Activated T-helper 17 cell treated with anti-CD3 and anti-CD28 coated beads, Interleukin-2, amount 50 U/mL, for 72 hours (primary cell): ENCODE measurements around the gene PCDH9. TPM values are rescaled to one million over a fixed set of nuclear protein-coding genes. Genes with fewer than 3 reads are reported as not detected.

ENCODE experiments used
- ATAC-seq: fragments of 150-1000 bp; cut with Tn5 transposase; replicated peaks from 2 replicates; pipeline ENCODE4 v1.10.0; 2021; ENCODE audit warnings: mild to moderate bottlenecking, moderate library complexity
- H3K27ac Mint-ChIP-seq: one replicate; pipeline ENCODE4 v1.8.0; 2022; ENCODE audit warnings: mixed read lengths
- H3K27me3 Mint-ChIP-seq: one replicate; pipeline ENCODE4 v1.8.0; 2022; ENCODE audit warnings: mixed read lengths
- H3K36me3 Mint-ChIP-seq: one replicate; pipeline ENCODE4 v1.8.0; 2022; ENCODE audit warnings: low read depth, mild to moderate bottlenecking, mixed read lengths
- H3K4me1 Mint-ChIP-seq: one replicate; pipeline ENCODE4 v1.8.0; 2022; ENCODE audit warnings: mixed read lengths
- H3K4me3 Mint-ChIP-seq: one replicate; pipeline ENCODE4 v1.8.0; 2022; ENCODE audit warnings: mild to moderate bottlenecking, mixed read lengths
- H3K9me3 Mint-ChIP-seq: one replicate; pipeline ENCODE4 v1.8.0; 2022; ENCODE audit warnings: mixed read lengths
- total RNA-seq, 2 donors: library from RNA; stranded (reverse); gene quantifications; one replicate each; pipeline ENCODE4 v1.2.3, GENCODE V29; 2022

PCDH9 gene
- total RNA-seq, 2 donors from 2014 or later = 0.11 TPM

- H3K27ac Mint-ChIP-seq = no peak overlapping the region
- H3K9me3 Mint-ChIP-seq = no peaks in the 10 kb centered on the region
- H3K36me3 Mint-ChIP-seq = no peaks in the 10 kb centered on the region
- ATAC-seq = no peak
- H3K4me1 Mint-ChIP-seq = no peaks in the 10 kb centered on the region
- H3K27me3 Mint-ChIP-seq = no peaks in the 10 kb centered on the region
- H3K4me3 Mint-ChIP-seq = no peak overlapping the region
These were observed 19.9 kb downstream of the PCDH9 start for GRCh38 chr13:67210208-67210607.

GRCh38 chr13:67208552-67208951 is 21.6 kb downstream of the PCDH9 start:
- H3K4me1 Mint-ChIP-seq = no peaks in the 10 kb centered on the region
- no peaks in the 10 kb centered on the region for H3K36me3 Mint-ChIP-seq
- H3K4me3 Mint-ChIP-seq = no peak overlapping the region
- H3K27me3 Mint-ChIP-seq = no peaks in the 10 kb centered on the region
- no peaks in the 10 kb centered on the region for H3K9me3 Mint-ChIP-seq
- H3K27ac Mint-ChIP-seq = no peak overlapping the region
- no peak for ATAC-seq

- H3K27me3 Mint-ChIP-seq = no peaks in the 10 kb centered on the region
- H3K36me3 Mint-ChIP-seq = no peaks in the 10 kb centered on the region
- H3K27ac Mint-ChIP-seq = no peak overlapping the region
- H3K4me3 Mint-ChIP-seq = no peak overlapping the region
- no peak for ATAC-seq
- H3K9me3 Mint-ChIP-seq = no peaks in the 10 kb centered on the region
- no peaks in the 10 kb centered on the region for H3K4me1 Mint-ChIP-seq
These were observed 25.4 kb downstream of the PCDH9 start for GRCh38 chr13:67204764-67205163.

GRCh38 chr13:67200605-67201004 is 29.5 kb downstream of the PCDH9 start:
- Mint-ChIP-seq H3K9me3 (no peaks in the 10 kb centered on the region), H3K27me3 (no peaks in the 10 kb centered on the region), H3K36me3 (no peaks in the 10 kb centered on the region), H3K27ac (no peak overlapping the region), H3K4me3 (no peak overlapping the region), H3K4me1 (no peaks in the 10 kb centered on the region)
- ATAC-seq = no peak

GRCh38 chr13:67200183-67200582 is 30.0 kb downstream of the PCDH9 start:
- no peaks in the 10 kb centered on the region for H3K4me1 Mint-ChIP-seq
- no peak for ATAC-seq
- no peaks in the 10 kb centered on the region for H3K27me3 Mint-ChIP-seq
- no peaks in the 10 kb centered on the region for H3K36me3 Mint-ChIP-seq
- no peak overlapping the region for H3K27ac Mint-ChIP-seq
- no peak overlapping the region for H3K4me3 Mint-ChIP-seq
- no peaks in the 10 kb centered on the region for H3K9me3 Mint-ChIP-seq

- Mint-ChIP-seq H3K36me3 (no peaks in the 10 kb centered on the region), H3K27me3 (no peaks in the 10 kb centered on the region), H3K4me3 (no peak overlapping the region), H3K27ac (no peak overlapping the region), H3K4me1 (no peaks in the 10 kb centered on the region), H3K9me3 (no peaks in the 10 kb centered on the region)
- no peak for ATAC-seq
These were observed 32.4 kb downstream of the PCDH9 start for GRCh38 chr13:67197704-67198103.

- H3K4me3 Mint-ChIP-seq = no peak overlapping the region
- H3K36me3 Mint-ChIP-seq = no peaks in the 10 kb centered on the region
- H3K4me1 Mint-ChIP-seq = no peaks in the 10 kb centered on the region
- ATAC-seq = no peak
- no peaks in the 10 kb centered on the region for H3K9me3 Mint-ChIP-seq
- peaks cover 4% of the 10 kb centered on the region for H3K27me3 Mint-ChIP-seq
- H3K27ac Mint-ChIP-seq = no peak overlapping the region
These were observed 36.2 kb downstream of the PCDH9 start for GRCh38 chr13:67193979-67194378.

GRCh38 chr13:67192751-67193150 is 37.4 kb downstream of the PCDH9 start:
- H3K27me3 Mint-ChIP-seq = peaks cover 4% of the 10 kb centered on the region
- ATAC-seq = no peak
- no peaks in the 10 kb centered on the region for H3K9me3 Mint-ChIP-seq
- H3K4me1 Mint-ChIP-seq = no peaks in the 10 kb centered on the region
- H3K27ac Mint-ChIP-seq = no peak overlapping the region
- no peak overlapping the region for H3K4me3 Mint-ChIP-seq
- no peaks in the 10 kb centered on the region for H3K36me3 Mint-ChIP-seq

GRCh38 chr13:67186995-67187569 is 43.1 kb downstream of the PCDH9 start:
- Mint-ChIP-seq H3K27me3 (peaks cover 4% of the 10 kb centered on the region), H3K4me1 (no peaks in the 10 kb centered on the region), H3K36me3 (no peaks in the 10 kb centered on the region), H3K4me3 (no peak overlapping the region), H3K9me3 (no peaks in the 10 kb centered on the region), H3K27ac (no peak overlapping the region)
- ATAC-seq = no peak

- ATAC-seq = no peak
- Mint-ChIP-seq H3K36me3 (no peaks in the 10 kb centered on the region), H3K4me3 (no peak overlapping the region), H3K9me3 (no peaks in the 10 kb centered on the region), H3K27ac (no peak overlapping the region), H3K4me1 (no peaks in the 10 kb centered on the region), H3K27me3 (no peaks in the 10 kb centered on the region)
These were observed 45.9 kb downstream of the PCDH9 start for GRCh38 chr13:67184247-67184646.

- no peaks in the 10 kb centered on the region for H3K27me3 Mint-ChIP-seq
- no peaks in the 10 kb centered on the region for H3K36me3 Mint-ChIP-seq
- ATAC-seq = no peak
- no peaks in the 10 kb centered on the region for H3K4me1 Mint-ChIP-seq
- no peaks in the 10 kb centered on the region for H3K9me3 Mint-ChIP-seq
- no peak overlapping the region for H3K27ac Mint-ChIP-seq
- H3K4me3 Mint-ChIP-seq = no peak overlapping the region
These were observed 47.0 kb downstream of the PCDH9 start for GRCh38 chr13:67183151-67183550.

GRCh38 chr13:67175836-67176459 is 54.2 kb downstream of the PCDH9 start:
- Mint-ChIP-seq H3K4me3 (no peak overlapping the region), H3K27me3 (no peaks in the 10 kb centered on the region), H3K9me3 (no peaks in the 10 kb centered on the region), H3K36me3 (no peaks in the 10 kb centered on the region), H3K27ac (no peak overlapping the region), H3K4me1 (no peaks in the 10 kb centered on the region)
- ATAC-seq = no peak

- Mint-ChIP-seq H3K27ac (no peak overlapping the region), H3K36me3 (no peaks in the 10 kb centered on the region), H3K4me3 (no peak overlapping the region), H3K9me3 (no peaks in the 10 kb centered on the region), H3K4me1 (no peaks in the 10 kb centered on the region), H3K27me3 (no peaks in the 10 kb centered on the region)
- no peak for ATAC-seq
These were observed 61.8 kb downstream of the PCDH9 start for GRCh38 chr13:67168384-67168783.

- Mint-ChIP-seq H3K4me3 (no peak overlapping the region), H3K27ac (no peak overlapping the region), H3K4me1 (no peaks in the 10 kb centered on the region), H3K9me3 (no peaks in the 10 kb centered on the region), H3K27me3 (no peaks in the 10 kb centered on the region), H3K36me3 (no peaks in the 10 kb centered on the region)
- ATAC-seq = no peak
These were observed 62.7 kb downstream of the PCDH9 start for GRCh38 chr13:67167420-67167819.

- Mint-ChIP-seq H3K4me1 (no peaks in the 10 kb centered on the region), H3K9me3 (no peaks in the 10 kb centered on the region), H3K4me3 (no peak overlapping the region), H3K27me3 (no peaks in the 10 kb centered on the region), H3K27ac (no peak overlapping the region), H3K36me3 (no peaks in the 10 kb centered on the region)
- ATAC-seq = no peak
These were observed 69.0 kb downstream of the PCDH9 start for GRCh38 chr13:67161176-67161575.

- ATAC-seq = no peak
- no peaks in the 10 kb centered on the region for H3K27me3 Mint-ChIP-seq
- H3K4me3 Mint-ChIP-seq = no peak overlapping the region
- no peaks in the 10 kb centered on the region for H3K36me3 Mint-ChIP-seq
- no peak overlapping the region for H3K27ac Mint-ChIP-seq
- no peaks in the 10 kb centered on the region for H3K9me3 Mint-ChIP-seq
- H3K4me1 Mint-ChIP-seq = no peaks in the 10 kb centered on the region
These were observed 71.2 kb downstream of the PCDH9 start for GRCh38 chr13:67158903-67159302.
